ENCODE results near the gene STRA6.
A peak's percentile ranks its signal among the peaks of the same experiment; 100 is the strongest.

STRA6 gene

GRCh38 chr15:74243431-74243830 lies 40.8 kb upstream of the STRA6 start:
- POLR2A ChIA-PET = no interaction called here
- WGBS (ENCODE audit: insufficient coverage) = 97% methylated on average over 6 of the region's 7 CpGs
- H3K27me3 ChIP-seq (replicated peaks in 2 of 5; ENCODE audit: control insufficient read depth in 4 of 5, insufficient read depth in 5 of 5, low read length in 4 of 5) = peaks cover 0 to 31% (median 10%) of the 10 kb centered on the region in 5 experiments
- peaks cover 0 to 14% (median 7%) of the 10 kb centered on the region in 4 experiments for H3K4me1 ChIP-seq (ENCODE audit: control extremely low read depth in 1 of 4, control insufficient read depth in 4 of 4, insufficient read depth in 4 of 4, low read length in 3 of 4)
- no peak overlapping the region for H3K4me3 ChIP-seq (ENCODE audit: control insufficient read depth in 1 of 7, extremely low read depth in 1 of 7, insufficient read depth in 4 of 7, low read depth in 2 of 7, low read length in 6 of 7)
- no peaks in the 10 kb centered on the region for H3K9me3 ChIP-seq (ENCODE audit: control extremely low read depth in 1 of 5, control insufficient read depth in 4 of 5, insufficient read depth in 2 of 5, low read depth in 1 of 5, low read length in 4 of 5)
- no peaks in the 10 kb centered on the region for H3K36me3 ChIP-seq (ENCODE audit: control insufficient read depth in 4 of 4, insufficient read depth in 4 of 4, low read length in 3 of 4)
- H3K27ac ChIP-seq (ENCODE audit: insufficient read depth in 1 of 2, low read depth in 1 of 2, low read length in 2 of 2, poor library complexity in 1 of 2, severe bottlenecking in 2 of 2) = no peak overlapping the region
- DNase-seq = no peak
- CTCF ChIA-PET = interaction anchor here (1.2 kb wide), 1 partner anchor 9 kb away, joined by 3 read pairs; no protein-coding TSS in a partner anchor

- Histone ChIP-seq H3K36me3 (ENCODE audit: control insufficient read depth in 4 of 4, insufficient read depth in 4 of 4, low read length in 3 of 4) (no peaks in the 10 kb centered on the region), H3K27ac (ENCODE audit: insufficient read depth in 1 of 2, low read depth in 1 of 2, low read length in 2 of 2, poor library complexity in 1 of 2, severe bottlenecking in 2 of 2) (no peak overlapping the region), H3K4me3 (ENCODE audit: control insufficient read depth in 1 of 7, extremely low read depth in 1 of 7, insufficient read depth in 4 of 7, low read depth in 2 of 7, low read length in 6 of 7) (no peak overlapping the region), H3K4me1 (ENCODE audit: control extremely low read depth in 1 of 4, control insufficient read depth in 4 of 4, insufficient read depth in 4 of 4, low read length in 3 of 4) (peaks cover 0 to 14% (median 7%) of the 10 kb centered on the region in 4 experiments), H3K9me3 (ENCODE audit: control extremely low read depth in 1 of 5, control insufficient read depth in 4 of 5, insufficient read depth in 2 of 5, low read depth in 1 of 5, low read length in 4 of 5) (no peaks in the 10 kb centered on the region), H3K27me3 (replicated peaks in 2 of 5; ENCODE audit: control insufficient read depth in 4 of 5, insufficient read depth in 5 of 5, low read length in 4 of 5) (peaks cover 0 to 31% (median 8%) of the 10 kb centered on the region in 5 experiments)
- CTCF ChIA-PET = interaction anchor here (0.7 to 1.6 kb wide), 2 partner anchors 40 to 80 kb away, joined by 3 to 5 read pairs; partner anchors contain the start of gene STRA6
- 87% methylated on average over 11 of the region's 11 CpGs for WGBS (ENCODE audit: insufficient coverage)
- POLR2A ChIA-PET = no interaction called here
- no peak for DNase-seq
These were observed 40.0 kb upstream of the STRA6 start for GRCh38 chr15:74242441-74243185.

- CTCF ChIA-PET = interaction anchor here (1.6 to 2.0 kb wide), 2 partner anchors 10 to 82 kb away, joined by 5 to 9 read pairs; no protein-coding TSS in a partner anchor
- peaks cover 0 to 17% (median 10%) of the 10 kb centered on the region in 4 experiments for H3K4me1 ChIP-seq (ENCODE audit: control extremely low read depth in 1 of 4, control insufficient read depth in 4 of 4, insufficient read depth in 4 of 4, low read length in 3 of 4)
- POLR2A ChIA-PET = interaction anchor here (0.6 kb wide), 1 partner anchor 359 kb away, joined by 4 read pairs; no protein-coding TSS in a partner anchor
- 94% methylated on average over 4 of the region's 4 CpGs for WGBS (ENCODE audit: insufficient coverage)
- no peak for DNase-seq
- H3K4me3 ChIP-seq (ENCODE audit: control insufficient read depth in 1 of 7, extremely low read depth in 1 of 7, insufficient read depth in 4 of 7, low read depth in 2 of 7, low read length in 6 of 7) = no peak overlapping the region
- H3K27me3 ChIP-seq (replicated peaks in 2 of 5; ENCODE audit: control insufficient read depth in 4 of 5, insufficient read depth in 5 of 5, low read length in 4 of 5) = peaks cover 0 to 20% (median 6%) of the 10 kb centered on the region in 5 experiments
- H3K27ac ChIP-seq (ENCODE audit: insufficient read depth in 1 of 2, low read depth in 1 of 2, low read length in 2 of 2, poor library complexity in 1 of 2, severe bottlenecking in 2 of 2) = no peak overlapping the region
- H3K9me3 ChIP-seq (ENCODE audit: control extremely low read depth in 1 of 5, control insufficient read depth in 4 of 5, insufficient read depth in 2 of 5, low read depth in 1 of 5, low read length in 4 of 5) = no peaks in the 10 kb centered on the region
- no peaks in the 10 kb centered on the region for H3K36me3 ChIP-seq (ENCODE audit: control insufficient read depth in 4 of 4, insufficient read depth in 4 of 4, low read length in 3 of 4)
These were observed 38.5 kb upstream of the STRA6 start for GRCh38 chr15:74240897-74241614.

GRCh38 chr15:74240002-74240568 lies 37.5 kb upstream of the STRA6 start:
- Histone ChIP-seq H3K4me3 (ENCODE audit: control insufficient read depth in 1 of 7, extremely low read depth in 1 of 7, insufficient read depth in 4 of 7, low read depth in 2 of 7, low read length in 6 of 7) (no peak overlapping the region), H3K36me3 (ENCODE audit: control insufficient read depth in 4 of 4, insufficient read depth in 4 of 4, low read length in 3 of 4) (no peaks in the 10 kb centered on the region), H3K4me1 (ENCODE audit: control extremely low read depth in 1 of 4, control insufficient read depth in 4 of 4, insufficient read depth in 4 of 4, low read length in 3 of 4) (peaks cover 0 to 18% (median 15%) of the 10 kb centered on the region in 4 experiments), H3K27me3 (replicated peaks in 2 of 5; ENCODE audit: control insufficient read depth in 4 of 5, insufficient read depth in 5 of 5, low read length in 4 of 5) (peaks cover 0 to 10% (median 4%) of the 10 kb centered on the region in 5 experiments), H3K27ac (ENCODE audit: insufficient read depth in 1 of 2, low read depth in 1 of 2, low read length in 2 of 2, poor library complexity in 1 of 2, severe bottlenecking in 2 of 2) (no peak overlapping the region), H3K9me3 (ENCODE audit: control extremely low read depth in 1 of 5, control insufficient read depth in 4 of 5, insufficient read depth in 2 of 5, low read depth in 1 of 5, low read length in 4 of 5) (no peaks in the 10 kb centered on the region)
- WGBS (ENCODE audit: insufficient coverage) = 0% methylated on average over 3 of the region's 5 CpGs
- peak; percentile 39 to 53 (median 51) for DNase-seq
- CTCF ChIA-PET = interaction anchor here (0.6 to 2.2 kb wide), 8 partner anchors 11 to 111 kb away, joined by 3 to 10 read pairs (median 4); no protein-coding TSS in a partner anchor
- POLR2A ChIA-PET = no interaction called here

- 93% methylated on average over 2 of the region's 6 CpGs for WGBS (ENCODE audit: insufficient coverage)
- H3K4me1 ChIP-seq (ENCODE audit: control extremely low read depth in 1 of 4, control insufficient read depth in 4 of 4, insufficient read depth in 4 of 4, low read length in 3 of 4) = peaks cover 0 to 21% (median 14%) of the 10 kb centered on the region in 4 experiments
- ChIA-PET POLR2A (no interaction called here), CTCF (interaction anchor here (1.1 to 2.2 kb wide), 5 partner anchors 17 to 83 kb away, joined by 3 to 10 read pairs (median 4); no protein-coding TSS in a partner anchor)
- H3K36me3 ChIP-seq (ENCODE audit: control insufficient read depth in 4 of 4, insufficient read depth in 4 of 4, low read length in 3 of 4) = no peaks in the 10 kb centered on the region
- no peak overlapping the region for H3K27ac ChIP-seq (ENCODE audit: insufficient read depth in 1 of 2, low read depth in 1 of 2, low read length in 2 of 2, poor library complexity in 1 of 2, severe bottlenecking in 2 of 2)
- H3K27me3 ChIP-seq (replicated peaks in 2 of 5; ENCODE audit: control insufficient read depth in 4 of 5, insufficient read depth in 5 of 5, low read length in 4 of 5) = peaks cover 0 to 3% (median 0%) of the 10 kb centered on the region in 5 experiments
- DNase-seq = no peak
- H3K4me3 ChIP-seq (ENCODE audit: control insufficient read depth in 1 of 7, extremely low read depth in 1 of 7, insufficient read depth in 4 of 7, low read depth in 2 of 7, low read length in 6 of 7) = no peak overlapping the region
- no peaks in the 10 kb centered on the region for H3K9me3 ChIP-seq (ENCODE audit: control extremely low read depth in 1 of 5, control insufficient read depth in 4 of 5, insufficient read depth in 2 of 5, low read depth in 1 of 5, low read length in 4 of 5)
These were observed 36.6 kb upstream of the STRA6 start for GRCh38 chr15:74239051-74239705.

- H3K27me3 ChIP-seq (replicated peaks in 2 of 5; ENCODE audit: control insufficient read depth in 4 of 5, insufficient read depth in 5 of 5, low read length in 4 of 5) = no peaks in the 10 kb centered on the region
- ChIA-PET POLR2A (interaction anchor here (0.6 kb wide), 1 partner anchor 12 kb away, joined by 3 read pairs; no protein-coding TSS in a partner anchor), CTCF (interaction anchor here (1.0 to 1.8 kb wide), 2 partner anchors 10 to 86 kb away, joined by 3 to 9 read pairs; no protein-coding TSS in a partner anchor)
- WGBS (ENCODE audit: insufficient coverage) = 16% methylated on average over 6 of the region's 6 CpGs
- H3K4me3 ChIP-seq (ENCODE audit: control insufficient read depth in 1 of 7, extremely low read depth in 1 of 7, insufficient read depth in 4 of 7, low read depth in 2 of 7, low read length in 6 of 7) = no peak within 1 kb of the TSS
- no peaks in the 10 kb centered on the region for H3K9me3 ChIP-seq (ENCODE audit: control extremely low read depth in 1 of 5, control insufficient read depth in 4 of 5, insufficient read depth in 2 of 5, low read depth in 1 of 5, low read length in 4 of 5)
- peaks cover 0 to 22% (median 14%) of the 10 kb centered on the region in 4 experiments for H3K4me1 ChIP-seq (ENCODE audit: control extremely low read depth in 1 of 4, control insufficient read depth in 4 of 4, insufficient read depth in 4 of 4, low read length in 3 of 4)
- peak; percentile 54 to 90 (median 87) for DNase-seq
- no peaks in the 10 kb centered on the region for H3K36me3 ChIP-seq (ENCODE audit: control insufficient read depth in 4 of 4, insufficient read depth in 4 of 4, low read length in 3 of 4)
- H3K27ac ChIP-seq (ENCODE audit: insufficient read depth in 1 of 2, low read depth in 1 of 2, low read length in 2 of 2, poor library complexity in 1 of 2, severe bottlenecking in 2 of 2) = no peak within 1 kb of the TSS
These were observed 33.4 kb upstream of the STRA6 start, which contains the start of gene CCDC33 for GRCh38 chr15:74235962-74236361. CCDC33 (plus strand) TSS chr15:74236326; CDS start chr15:74236720, 394 bp downstream.

All from common myeloid progenitor, CD34-positive (primary cell).